Fibroblast of lung (primary cell): ENCODE results near the gene LILRB5. TPM values are rescaled to one million over a fixed set of nuclear protein-coding genes. Genes with fewer than 3 reads are reported as not detected.
"Not testable (repeated sequence)": the region's sequence is repeated elsewhere in the genome, so short reads cannot be mapped to it uniquely, and the experiment has no call there.

Source experiments
- DNase-seq, 2 donors: peaks; one replicate each; pipeline versions ENCODE4 v3.0.0 to v3.0.0-alpha.2; 2010; ENCODE audit warnings: low read depth in 2 of 2
- H2AFZ ChIP-seq: 2 replicates; pipeline ENCODE4 v1.5.1; 2012; ENCODE audit warnings: low read length, control low read depth, inconsistent platforms
- H3K27ac ChIP-seq: 2 replicates; pipeline ENCODE4 v1.5.1; 2011; ENCODE audit warnings: low read length, control low read depth; ENCODE audit not compliant: insufficient read depth
- H3K27me3 ChIP-seq: 2 replicates; pipeline ENCODE4 v1.5.1; 2011; ENCODE audit warnings: mild to moderate bottlenecking, low read length; ENCODE audit not compliant: control insufficient read depth, insufficient read depth
- H3K36me3 ChIP-seq: 2 replicates; pipeline ENCODE4 v1.5.1; 2011; ENCODE audit warnings: low read length; ENCODE audit not compliant: control insufficient read depth, insufficient read depth
- H3K4me1 ChIP-seq: 2 replicates; pipeline ENCODE4 v1.5.1; 2011; ENCODE audit warnings: low read length; ENCODE audit not compliant: control insufficient read depth, insufficient read depth; ENCODE audit errors: extremely low read depth
- H3K4me2 ChIP-seq: 2 replicates; pipeline ENCODE4 v1.5.1; 2011; ENCODE audit warnings: low read length, control low read depth; ENCODE audit not compliant: insufficient read depth; ENCODE audit errors: extremely low read depth
- H3K4me3 ChIP-seq, 4 experiments: fragments of 200-600 bp in 1 of 4; sonication (generic) in 1 of 4; replicated peaks in 1 of 4; 2 replicates each; pipeline ENCODE4 v1.5.1; 2011 to 2016; ENCODE audit warnings: low read length in 4 of 4, low read depth in 3 of 4, mild to moderate bottlenecking in 3 of 4, control low read depth in 2 of 4, inconsistent platforms in 1 of 4, mixed read lengths in 1 of 4; ENCODE audit not compliant: insufficient read depth in 1 of 4; ENCODE audit errors: control extremely low read depth in 1 of 4
- H3K79me2 ChIP-seq: 2 replicates; pipeline ENCODE4 v1.5.1; 2012; ENCODE audit warnings: mild to moderate bottlenecking, low read length, inconsistent platforms; ENCODE audit not compliant: control insufficient read depth, insufficient read depth
- H3K9ac ChIP-seq: 2 replicates; pipeline ENCODE4 v1.5.1; 2011; ENCODE audit warnings: mild to moderate bottlenecking, low read length, control low read depth; ENCODE audit not compliant: insufficient read depth
- H3K9me3 ChIP-seq: 2 replicates; pipeline ENCODE4 v1.5.1; 2012; ENCODE audit warnings: low read depth, low read length; ENCODE audit not compliant: control insufficient read depth, insufficient read depth
- H4K20me1 ChIP-seq: 2 replicates; pipeline ENCODE4 v1.5.1; 2011; ENCODE audit warnings: low read length; ENCODE audit not compliant: control insufficient read depth, insufficient read depth; ENCODE audit errors: extremely low read depth
- EZH2 ChIP-seq: IDR thresholded peaks from 2 replicates; pipeline ENCODE4 v1.5.1; 2012; ENCODE audit warnings: low read length, control low read depth, mild to moderate bottlenecking; ENCODE audit errors: missing control alignments
- polyA plus RNA-seq, 2 donors: library from polyadenylated mRNA; depleted of rRNA in 1 of 2; stranded (reverse) in 1 of 2; unstranded in 1 of 2; fragments of >200 nt; gene quantifications; 2 replicates each; pipeline ENCODE4 v1.2.1, GENCODE V29; 2011 to 2012; ENCODE audit warnings: missing spikeins in 1 of 2
- total RNA-seq: library from RNA; depleted of rRNA; stranded (reverse); fragments of >200 nt; gene quantifications from 2 replicates; pipeline ENCODE4 v1.2.1, GENCODE V29; 2014
- TF ChIP-seq, protein P1 (sequence below), 2 donors: IDR thresholded peaks in 1 of 2; conservative IDR thresholded peaks in 1 of 2; 1 replicate in 1 of 2; 2 replicates in 1 of 2; pipeline ENCODE4 v1.5.1; 2011 to 2012; ENCODE audit warnings: low read length in 2 of 2, control low read depth in 1 of 2, inconsistent platforms in 1 of 2, low read depth in 1 of 2, mild to moderate bottlenecking in 1 of 2

LILRB5 gene
- total and polyA plus RNA-seq, 2 donors (not counting 1 experiment from before 2014, with no cell fraction given), result not detected

DNA sequence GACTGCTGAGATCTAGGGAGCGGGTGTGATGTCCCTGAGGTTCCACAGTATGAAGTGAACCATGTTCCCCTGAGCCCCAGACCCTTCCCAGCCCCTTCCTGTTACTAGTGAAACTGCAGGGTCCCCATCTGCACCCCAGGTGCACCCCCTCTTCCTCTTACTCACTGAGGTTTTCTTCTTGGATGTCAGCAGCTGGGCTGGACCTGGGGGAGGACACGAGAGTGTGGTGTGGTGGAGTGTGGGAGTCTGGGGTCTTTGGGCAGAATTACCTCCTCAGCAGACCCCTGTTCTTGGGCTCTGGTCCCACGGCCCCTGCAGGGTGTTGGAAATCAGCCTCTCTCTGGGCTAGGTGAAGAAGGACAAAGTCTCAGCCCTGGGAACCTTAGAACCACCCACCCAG lies 11.1 kb downstream of the LILRB5 start:
- Histone ChIP-seq H3K27me3 (no peaks in the 10 kb centered on the region), H3K4me3 (no peak overlapping the region), H3K9me3 (no peaks in the 10 kb centered on the region), H3K27ac (no peak overlapping the region), H3K36me3 (no peaks in the 10 kb centered on the region), H3K4me2 (no peak overlapping the region), H4K20me1 (no peaks in the 10 kb centered on the region), H3K4me1 (no peaks in the 10 kb centered on the region), H3K79me2 (no peaks in the 10 kb centered on the region), H3K9ac (no peak overlapping the region), H2AFZ (no peak overlapping the region)
- DNase-seq, result no peak
- no peak for TF ChIP-seq EZH2
- TF ChIP-seq, protein P1, sequence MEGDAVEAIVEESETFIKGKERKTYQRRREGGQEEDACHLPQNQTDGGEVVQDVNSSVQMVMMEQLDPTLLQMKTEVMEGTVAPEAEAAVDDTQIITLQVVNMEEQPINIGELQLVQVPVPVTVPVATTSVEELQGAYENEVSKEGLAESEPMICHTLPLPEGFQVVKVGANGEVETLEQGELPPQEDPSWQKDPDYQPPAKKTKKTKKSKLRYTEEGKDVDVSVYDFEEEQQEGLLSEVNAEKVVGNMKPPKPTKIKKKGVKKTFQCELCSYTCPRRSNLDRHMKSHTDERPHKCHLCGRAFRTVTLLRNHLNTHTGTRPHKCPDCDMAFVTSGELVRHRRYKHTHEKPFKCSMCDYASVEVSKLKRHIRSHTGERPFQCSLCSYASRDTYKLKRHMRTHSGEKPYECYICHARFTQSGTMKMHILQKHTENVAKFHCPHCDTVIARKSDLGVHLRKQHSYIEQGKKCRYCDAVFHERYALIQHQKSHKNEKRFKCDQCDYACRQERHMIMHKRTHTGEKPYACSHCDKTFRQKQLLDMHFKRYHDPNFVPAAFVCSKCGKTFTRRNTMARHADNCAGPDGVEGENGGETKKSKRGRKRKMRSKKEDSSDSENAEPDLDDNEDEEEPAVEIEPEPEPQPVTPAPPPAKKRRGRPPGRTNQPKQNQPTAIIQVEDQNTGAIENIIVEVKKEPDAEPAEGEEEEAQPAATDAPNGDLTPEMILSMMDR (conservative IDR thresholded peaks at IDR 0.05 in 1 of 2, IDR thresholded peaks at IDR 0.05 in 1 of 2; ENCODE audit: low read depth in 1 of 2, low read length in 2 of 2), result no peak

DNA sequence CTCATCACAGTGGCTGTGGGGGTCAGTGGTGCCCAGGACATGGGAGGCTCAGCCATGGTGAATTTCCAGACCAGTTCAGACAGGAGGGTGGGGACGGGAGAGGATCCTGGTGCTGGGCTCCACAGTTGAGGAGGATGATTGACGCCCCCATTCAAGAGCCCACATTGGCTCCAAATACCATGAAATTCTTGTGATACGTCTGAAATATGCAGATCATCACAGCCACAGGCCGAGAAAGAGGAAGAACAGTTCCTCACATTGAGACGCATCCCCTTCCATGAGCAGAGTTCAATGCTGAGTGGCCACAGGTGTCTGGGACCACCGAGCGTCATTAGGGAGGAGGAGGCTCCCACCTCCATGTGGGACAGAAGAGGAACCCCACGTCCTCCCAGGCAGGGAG lies 13.3 kb downstream of the LILRB5 start:
- H2AFZ ChIP-seq, H3K4me2 ChIP-seq, DNase-seq, H3K4me3 ChIP-seq, H4K20me1 ChIP-seq, H3K4me1 ChIP-seq, H3K79me2 ChIP-seq, H3K9ac ChIP-seq, H3K9me3 ChIP-seq, H3K27me3 ChIP-seq, H3K36me3 ChIP-seq, H3K27ac ChIP-seq: not testable (repeated sequence)

DNA sequence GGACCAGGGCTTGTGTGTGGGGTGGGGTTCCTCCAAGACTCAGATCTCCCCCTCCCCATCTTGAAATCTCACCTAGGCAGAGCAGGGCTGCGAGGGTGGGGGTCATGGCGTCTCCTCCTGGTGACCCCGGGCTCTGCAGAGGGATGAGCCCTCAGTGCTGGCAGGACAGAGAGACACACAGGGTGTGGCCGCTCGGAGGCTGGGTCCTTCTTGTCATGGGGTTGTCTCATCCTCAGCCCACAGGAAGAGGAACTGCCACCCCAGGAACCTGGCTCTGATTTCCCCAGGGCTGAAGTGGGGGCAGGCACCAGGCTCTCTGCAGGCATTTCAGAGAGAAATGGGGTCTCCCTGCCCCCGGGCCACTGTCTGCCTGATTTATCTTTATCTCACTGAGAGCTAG lies 14.4 kb downstream of the LILRB5 start, which contains the start of gene LILRA6:
Gene LILRA6, minus strand, starts transcription at position 145 of the 400 bp plus-strand sequence.
- not testable (repeated sequence) for H3K4me2 ChIP-seq, H3K27ac ChIP-seq, H4K20me1 ChIP-seq

DNA sequence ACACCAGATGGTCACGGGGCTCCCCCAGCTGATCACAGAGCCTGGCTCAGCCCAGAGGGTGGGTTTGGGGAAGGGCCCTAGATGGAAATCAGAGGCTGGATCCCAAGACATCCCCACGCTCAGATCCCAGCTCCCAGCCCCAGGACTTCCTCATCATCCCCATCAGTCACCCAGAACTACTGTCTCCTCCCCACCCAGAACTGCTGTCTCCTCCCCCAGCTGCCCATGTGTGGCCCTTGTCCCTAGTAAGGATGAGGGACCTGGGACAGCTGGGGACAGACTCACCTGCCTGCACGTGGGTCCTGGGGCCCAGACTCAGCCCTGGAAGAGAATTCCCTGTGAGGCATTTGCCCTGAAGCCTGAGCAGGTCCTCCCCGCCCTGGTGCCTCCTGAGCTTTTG lies 14.8 kb downstream of the LILRB5 start:
- H3K4me3 ChIP-seq, H3K27ac ChIP-seq, H3K27me3 ChIP-seq, H3K4me1 ChIP-seq, H3K9ac ChIP-seq, H4K20me1 ChIP-seq, H3K79me2 ChIP-seq, H2AFZ ChIP-seq, H3K9me3 ChIP-seq, H3K36me3 ChIP-seq, H3K4me2 ChIP-seq, DNase-seq: not testable (repeated sequence)

More for the DNA sequence above, 14.4 kb downstream of the LILRB5 start, which contains the start of gene LILRA6:
- H3K79me2 ChIP-seq, H3K9me3 ChIP-seq, H3K4me1 ChIP-seq, H3K36me3 ChIP-seq, H3K9ac ChIP-seq, H3K27me3 ChIP-seq, DNase-seq, H2AFZ ChIP-seq, H3K4me3 ChIP-seq: not testable (repeated sequence)

DNA sequence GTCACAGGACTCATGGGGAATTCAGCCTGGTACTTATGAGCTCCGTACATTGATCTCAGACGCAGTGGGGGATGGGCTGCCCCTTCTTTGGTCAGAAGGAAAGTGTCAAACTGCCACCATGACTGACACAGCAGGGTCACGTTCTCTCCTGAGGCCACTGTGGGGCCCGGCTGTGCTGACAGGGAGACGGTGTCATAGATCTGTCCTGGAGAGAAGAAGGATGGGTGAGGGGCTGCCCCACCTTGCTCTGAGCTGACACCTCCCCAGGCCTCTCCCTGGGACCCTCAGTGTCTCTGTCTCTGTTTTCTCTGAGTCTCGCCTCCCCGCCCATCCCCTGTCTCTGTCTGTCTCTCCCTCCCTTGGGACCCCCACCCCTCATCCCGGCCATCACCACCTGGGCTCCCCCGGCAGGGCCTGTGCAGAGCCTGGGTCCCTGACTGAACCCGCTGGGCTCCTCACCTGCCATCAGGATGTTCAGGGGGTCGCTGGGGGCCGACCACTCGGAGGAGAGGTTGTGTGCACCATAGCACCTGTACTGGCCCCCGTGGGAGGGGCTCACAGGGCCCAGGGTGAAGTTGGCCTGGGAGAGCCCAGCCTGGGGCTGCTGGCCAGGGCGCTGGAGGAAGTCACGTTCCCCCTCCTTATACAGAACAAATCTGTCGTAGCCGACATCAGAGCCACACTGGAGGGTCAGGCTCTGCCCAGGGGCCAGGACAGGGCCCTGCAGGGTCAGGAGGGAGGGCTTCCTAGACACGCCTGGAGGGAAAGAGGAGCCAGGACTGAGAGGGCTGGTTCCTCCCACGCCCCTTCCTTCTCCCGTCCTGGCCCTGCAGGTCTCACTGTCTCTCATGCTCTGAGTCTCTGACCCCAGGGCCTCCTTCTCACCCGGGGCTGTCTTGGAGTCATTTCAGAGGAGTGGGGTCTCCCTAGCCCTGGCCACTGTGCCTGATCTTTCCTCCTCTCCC lies 16.4 kb downstream of the LILRB5 start:
- H3K27ac ChIP-seq, H3K9me3 ChIP-seq, H3K4me2 ChIP-seq, H3K4me3 ChIP-seq, H3K79me2 ChIP-seq, H3K9ac ChIP-seq, H3K4me1 ChIP-seq, H2AFZ ChIP-seq, H4K20me1 ChIP-seq, H3K27me3 ChIP-seq, DNase-seq, H3K36me3 ChIP-seq: not testable (repeated sequence)
